Ectodermal cell (in vitro differentiated cells): Measurements from ENCODE around the gene EGLN1.

Experiments used
- H3K27ac ChIP-seq: 2 replicates; pipeline ENCODE4 v1.7.0; 2013; ENCODE audit warnings: mild to moderate bottlenecking, low read depth, low read length; ENCODE audit not compliant: insufficient read depth, poor library complexity, severe bottlenecking
- H3K27me3 ChIP-seq: 2 replicates; pipeline ENCODE4 v1.7.0; 2013; ENCODE audit warnings: mild to moderate bottlenecking, low read length; ENCODE audit not compliant: insufficient read depth, control insufficient read depth, poor library complexity, severe bottlenecking
- H3K36me3 ChIP-seq: one replicate; pipeline ENCODE4 v1.7.0; 2013; ENCODE audit warnings: low read length; ENCODE audit not compliant: control insufficient read depth, insufficient read depth
- H3K4me1 ChIP-seq: one replicate; pipeline ENCODE4 v1.7.0; 2013; ENCODE audit warnings: low read length; ENCODE audit not compliant: control insufficient read depth, insufficient read depth
- H3K4me3 ChIP-seq: 2 replicates; pipeline ENCODE4 v1.7.0; 2013; ENCODE audit warnings: low read depth, low read length, control low read depth; ENCODE audit not compliant: insufficient read depth
- H3K9me3 ChIP-seq: 2 replicates; pipeline ENCODE4 v1.7.0; 2013; ENCODE audit warnings: mild to moderate bottlenecking, low read length, moderate library complexity; ENCODE audit not compliant: control insufficient read depth
- WGBS, 2 experiments: methylation state at CpG; one replicate each; pipeline ENCODE4 v1.1.7; 2013; ENCODE audit warnings: missing lambda C conversion rate in 2 of 2; 5-methylcytosine and 5-hydroxymethylcytosine counted together

The EGLN1 gene

DNA sequence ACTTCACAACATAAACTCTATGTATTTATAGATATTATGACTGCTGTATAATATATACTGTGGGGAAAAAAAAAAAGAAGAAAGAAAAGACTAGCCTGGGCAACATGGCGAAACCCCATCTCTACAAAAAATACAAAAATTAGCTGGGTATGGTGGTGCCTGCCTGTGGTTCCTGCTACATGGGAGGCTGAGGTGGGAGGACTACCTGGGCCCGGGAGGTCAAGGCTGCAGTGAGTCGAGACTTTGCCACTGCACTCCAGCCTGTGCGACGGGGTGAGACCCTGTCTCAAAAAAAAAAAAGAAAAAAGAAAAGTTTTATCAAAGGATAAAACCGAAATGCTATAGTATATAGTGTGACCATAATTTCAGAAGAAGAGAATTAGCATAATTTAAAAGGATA, 87.1 kb downstream of the EGLN1 start:
- Histone ChIP-seq H3K9me3 (no peaks in the 10 kb centered on the region), H3K4me3 (no peak overlapping the region), H3K27ac (no peak overlapping the region), H3K4me1 (peaks cover 24% of the 10 kb centered on the region), H3K27me3 (no peaks in the 10 kb centered on the region), H3K36me3 (no peaks in the 10 kb centered on the region)
- 97 to 98% methylated on average over 5 to 6 of the region's 6 CpGs for WGBS, 2 experiments

GRCh38 chr1:231334079-231334666, 87.9 kb downstream of the EGLN1 start:
- 92% methylated on average over 1 of the region's 1 CpG; no CpG with 5 or more reads in 1 of the 2 experiments for WGBS, 2 experiments
- Histone ChIP-seq H3K27ac (no peak overlapping the region), H3K36me3 (no peaks in the 10 kb centered on the region), H3K27me3 (no peaks in the 10 kb centered on the region), H3K9me3 (no peaks in the 10 kb centered on the region), H3K4me3 (peak overlapping the region; percentile 2), H3K4me1 (peaks cover 18% of the 10 kb centered on the region)

DNA sequence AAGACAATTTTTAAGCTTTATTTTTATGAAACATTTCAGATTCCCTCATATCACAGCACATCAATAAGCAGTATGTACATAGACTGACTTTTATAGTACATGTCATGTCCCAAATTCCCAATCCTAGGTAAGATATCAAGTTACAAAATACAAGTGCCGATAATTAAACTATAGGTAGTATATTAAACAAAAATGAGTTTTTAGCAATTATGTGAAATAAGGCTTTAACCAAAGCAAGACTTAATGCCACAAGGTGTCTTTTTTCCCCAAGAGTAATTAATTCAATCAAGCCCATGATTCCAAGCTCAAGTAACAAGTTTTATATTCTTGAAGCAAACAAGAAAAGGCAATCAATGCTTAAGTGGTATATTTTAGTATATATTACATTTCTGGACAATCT, 89.3 kb downstream of the EGLN1 start:
- Histone ChIP-seq H3K9me3 (no peaks in the 10 kb centered on the region), H3K4me3 (no peak overlapping the region), H3K27ac (no peak overlapping the region), H3K4me1 (peaks cover 18% of the 10 kb centered on the region), H3K27me3 (no peaks in the 10 kb centered on the region), H3K36me3 (no peaks in the 10 kb centered on the region)
- 100% methylated on average over 1 of the region's 1 CpG; no CpG with 5 or more reads in 1 of the 2 experiments for WGBS, 2 experiments

DNA sequence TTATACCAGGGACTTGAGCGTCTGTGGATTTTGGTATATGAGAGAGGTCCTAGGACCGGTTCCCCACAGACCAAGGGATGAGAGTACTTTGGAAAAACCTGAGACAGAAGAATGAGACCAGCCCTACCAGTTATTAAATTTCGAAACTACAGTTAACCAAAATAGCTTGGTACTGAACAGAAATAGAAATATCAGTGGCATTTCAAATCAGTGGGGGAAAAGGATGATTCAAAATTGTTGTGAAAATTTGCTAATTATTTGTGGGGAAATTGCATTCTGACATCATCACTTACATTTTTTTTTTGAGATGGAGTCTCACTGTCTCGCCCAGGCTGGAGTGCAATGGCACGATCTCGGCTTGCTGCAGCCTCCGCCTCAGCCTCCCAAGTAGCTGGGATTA, 92.6 kb downstream of the EGLN1 start:
- no peak overlapping the region for H3K4me3 ChIP-seq
- H3K27ac ChIP-seq = no peak overlapping the region
- 91 to 93% methylated on average over 7 of the region's 7 CpGs for WGBS, 2 experiments
- no peaks in the 10 kb centered on the region for H3K27me3 ChIP-seq
- H3K36me3 ChIP-seq = no peaks in the 10 kb centered on the region
- H3K9me3 ChIP-seq = no peaks in the 10 kb centered on the region
- H3K4me1 ChIP-seq = no peaks in the 10 kb centered on the region

DNA sequence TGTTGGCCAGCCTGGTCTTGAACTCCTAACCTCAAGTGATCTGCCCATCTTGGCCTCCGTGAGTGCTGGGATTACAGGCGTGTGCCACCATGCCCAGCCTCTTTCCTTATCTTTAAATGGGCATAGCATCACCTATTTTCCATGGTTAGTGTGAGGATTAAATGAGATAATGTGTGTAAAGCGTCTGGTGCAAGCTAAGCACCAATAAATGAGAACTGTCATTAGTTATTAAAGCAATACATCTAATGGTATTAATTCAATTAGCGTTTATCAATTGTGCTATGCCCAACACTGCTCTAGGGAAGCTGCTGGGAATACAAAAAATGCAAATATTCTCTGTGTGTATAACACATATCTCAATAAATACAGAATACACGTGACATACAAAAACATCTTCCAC, 94.5 kb downstream of the EGLN1 start:
- Histone ChIP-seq H3K9me3 (no peaks in the 10 kb centered on the region), H3K36me3 (no peaks in the 10 kb centered on the region), H3K4me1 (no peaks in the 10 kb centered on the region), H3K27me3 (no peaks in the 10 kb centered on the region), H3K27ac (no peak overlapping the region), H3K4me3 (no peak overlapping the region)
- WGBS, 2 experiments = 84 to 89% methylated on average over 4 of the region's 5 CpGs

DNA sequence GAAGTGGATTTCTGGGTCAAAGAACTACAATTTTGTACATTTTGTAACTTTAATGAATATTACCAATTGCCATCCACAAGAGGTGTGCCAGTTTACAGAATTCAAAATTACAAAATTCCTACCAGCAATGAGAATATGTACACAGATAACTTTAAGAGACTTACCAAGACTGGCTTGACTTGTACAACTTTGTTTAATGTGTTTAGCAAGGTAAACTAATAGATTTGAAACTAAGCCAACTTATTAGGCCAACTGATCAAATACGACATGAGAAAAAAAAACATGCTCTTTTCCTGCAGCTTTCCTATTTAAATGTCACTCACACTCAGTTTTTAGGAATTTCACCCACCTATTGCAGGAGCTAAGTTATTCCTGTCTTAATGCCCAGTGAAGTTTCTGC, 95.8 kb downstream of the EGLN1 start:
- Histone ChIP-seq H3K4me1 (no peaks in the 10 kb centered on the region), H3K9me3 (no peaks in the 10 kb centered on the region), H3K36me3 (no peaks in the 10 kb centered on the region), H3K27ac (no peak overlapping the region), H3K27me3 (no peaks in the 10 kb centered on the region), H3K4me3 (no peak overlapping the region)
- WGBS, 2 experiments = 86 to 98% methylated on average over 1 of the region's 1 CpG

- Histone ChIP-seq H3K4me3 (no peak overlapping the region), H3K4me1 (no peaks in the 10 kb centered on the region), H3K9me3 (no peaks in the 10 kb centered on the region), H3K27ac (no peak overlapping the region), H3K36me3 (no peaks in the 10 kb centered on the region), H3K27me3 (no peaks in the 10 kb centered on the region)
- WGBS, 2 experiments = 84 to 89% methylated on average over 5 of the region's 5 CpGs
These were observed 97.4 kb downstream of the EGLN1 start for GRCh38 chr1:231324660-231325059.

DNA sequence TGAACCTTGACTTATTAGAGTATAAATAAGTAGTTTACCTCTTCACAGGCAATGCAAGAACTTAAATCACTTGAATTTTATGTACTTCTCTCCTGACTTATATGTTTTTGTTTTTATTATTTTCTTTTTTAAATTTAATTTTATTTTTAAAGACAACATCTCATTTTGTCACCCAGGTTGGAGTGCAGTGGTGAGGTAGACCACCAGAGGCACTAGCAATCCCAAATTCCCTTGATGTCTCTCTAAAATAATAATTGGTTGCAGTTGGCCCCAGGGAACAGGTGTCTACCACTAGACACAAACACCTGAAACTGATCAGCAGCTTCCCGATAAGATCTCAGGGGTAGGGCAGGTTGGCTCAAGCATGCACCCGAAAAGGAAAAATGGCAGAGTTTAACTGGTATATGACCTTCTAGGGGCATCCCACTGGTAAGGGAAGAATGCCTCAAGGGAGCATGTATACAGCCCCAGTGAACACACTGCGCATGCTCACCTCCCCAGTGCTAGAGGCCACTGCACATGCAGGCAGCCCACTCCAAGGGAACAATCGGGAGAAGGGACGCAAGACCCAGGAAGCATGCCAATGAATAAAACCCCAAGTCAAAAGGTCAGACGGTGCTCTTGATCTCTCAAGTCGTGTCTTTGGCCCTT, 99.1 kb downstream of the EGLN1 start:
- 91 to 92% methylated on average over 7 of the region's 7 CpGs for WGBS, 2 experiments
- H3K9me3 ChIP-seq = no peaks in the 10 kb centered on the region
- no peaks in the 10 kb centered on the region for H3K27me3 ChIP-seq
- H3K4me3 ChIP-seq = no peak overlapping the region
- H3K4me1 ChIP-seq = no peaks in the 10 kb centered on the region
- no peaks in the 10 kb centered on the region for H3K36me3 ChIP-seq
- H3K27ac ChIP-seq = no peak overlapping the region

DNA sequence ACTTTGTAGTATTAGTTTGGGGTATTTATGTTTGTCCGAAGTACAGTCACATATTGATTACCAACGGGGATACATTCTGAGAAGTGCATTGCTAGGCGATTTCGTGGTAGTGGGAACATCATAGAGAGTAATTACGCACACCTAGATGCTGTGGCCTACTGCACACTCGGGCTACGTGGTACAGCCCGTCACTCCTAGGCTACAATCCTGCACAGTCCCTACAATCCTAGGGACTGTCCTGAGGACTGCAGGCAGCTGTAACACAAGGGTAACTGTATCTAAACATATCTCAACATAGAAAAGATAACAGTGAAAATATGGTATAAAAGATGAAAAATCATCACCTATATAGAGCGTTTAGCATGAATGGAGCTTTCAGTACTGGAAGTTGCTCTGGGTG, 103.0 kb downstream of the EGLN1 start:
- Histone ChIP-seq H3K27ac (no peak overlapping the region), H3K27me3 (peaks cover 2% of the 10 kb centered on the region), H3K4me3 (no peak overlapping the region), H3K36me3 (no peaks in the 10 kb centered on the region), H3K9me3 (no peaks in the 10 kb centered on the region), H3K4me1 (no peaks in the 10 kb centered on the region)
- 89 to 95% methylated on average over 9 of the region's 9 CpGs for WGBS, 2 experiments

GRCh38 chr1:231318568-231318967, 103.5 kb downstream of the EGLN1 start:
- Histone ChIP-seq H3K27me3 (peaks cover 3% of the 10 kb centered on the region), H3K9me3 (no peaks in the 10 kb centered on the region), H3K4me3 (no peak overlapping the region), H3K4me1 (no peaks in the 10 kb centered on the region), H3K36me3 (no peaks in the 10 kb centered on the region), H3K27ac (no peak overlapping the region)
- 90 to 91% methylated on average over 4 of the region's 4 CpGs for WGBS, 2 experiments
